RPMI8226 (cell line): ENCODE measurements around the gene GSX1.

Experiments
- DNase-seq: peaks from one replicate; pipeline ENCODE4 v3.0.0-alpha.2; 2015

Gene GSX1

GRCh38 chr13:27835799-27836198, 43.5 kb downstream of the GSX1 start:
- no peak for DNase-seq

GRCh38 chr13:27839809-27840467, 47.7 kb downstream of the GSX1 start:
- no peak for DNase-seq

- DNase-seq = no peak
These were observed 50.3 kb downstream of the GSX1 start for GRCh38 chr13:27842571-27842970.
